Lung microvascular endothelial cell (primary cell): ENCODE results near the gene SPRN. TPM values are rescaled to one million over a fixed set of nuclear protein-coding genes. Genes with fewer than 3 reads are reported as not detected.
"Not testable (repeated sequence)": the region's sequence is repeated elsewhere in the genome, so short reads cannot be mapped to it uniquely, and the experiment has no call there.

Experiments
- DNase-seq, 2 donors: peaks; one replicate each; pipeline versions ENCODE4 v3.0.0 to v3.0.0-alpha.2; 2010; ENCODE audit warnings: low read depth in 2 of 2
- total RNA-seq: library from RNA; depleted of rRNA; stranded (reverse); fragments of >200 nt; gene quantifications from 2 replicates; pipeline ENCODE4 v1.2.1, GENCODE V29; 2014

SPRN gene
- total RNA-seq, 1 donor from 2014 or later, result under 0.01 TPM

DNA sequence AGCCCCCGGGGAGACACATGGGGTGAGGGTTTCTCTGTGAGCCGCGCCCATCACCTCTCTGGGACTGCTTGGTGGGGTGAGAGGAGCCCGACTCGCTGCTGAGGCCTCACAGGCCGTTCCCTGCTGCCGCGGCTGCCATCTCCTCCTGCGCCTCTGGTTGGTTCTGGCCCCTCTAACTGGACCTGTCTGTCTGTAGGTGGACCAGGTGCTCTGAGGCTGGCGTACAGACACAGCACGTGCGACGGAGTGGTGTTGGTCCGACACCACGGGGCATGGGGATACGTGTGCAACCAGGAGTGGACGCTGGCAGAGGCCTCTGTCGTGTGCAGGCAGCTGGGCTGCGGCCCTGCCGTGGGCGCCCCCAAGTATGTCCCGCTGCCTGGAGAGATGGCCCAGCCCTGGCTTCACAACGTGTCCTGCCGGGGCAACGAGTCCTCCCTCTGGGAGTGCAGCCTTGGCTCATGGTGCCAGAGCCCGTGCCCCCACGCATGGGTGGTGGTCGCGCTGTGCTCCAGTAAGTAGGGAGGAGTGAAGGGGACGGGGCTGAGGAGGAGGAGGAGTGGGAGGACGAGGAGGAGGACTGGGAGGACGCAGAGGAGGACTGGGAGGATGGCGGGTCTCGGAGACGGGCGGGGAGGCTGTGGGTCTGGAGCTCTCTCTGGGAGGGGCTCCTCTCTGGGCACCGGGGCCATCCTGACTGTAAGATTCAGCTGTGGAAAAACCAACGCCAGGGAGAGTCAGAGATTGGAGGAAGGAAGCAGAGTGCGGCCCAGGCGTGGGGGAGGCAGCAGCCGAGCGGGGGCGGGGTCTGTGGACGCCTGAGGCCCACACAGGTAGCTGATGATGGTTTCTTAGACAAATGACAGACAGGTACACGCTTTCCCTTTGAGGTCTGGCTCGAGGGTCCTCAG, 31.9 kb upstream of the SPRN start:
- no peak for DNase-seq

DNA sequence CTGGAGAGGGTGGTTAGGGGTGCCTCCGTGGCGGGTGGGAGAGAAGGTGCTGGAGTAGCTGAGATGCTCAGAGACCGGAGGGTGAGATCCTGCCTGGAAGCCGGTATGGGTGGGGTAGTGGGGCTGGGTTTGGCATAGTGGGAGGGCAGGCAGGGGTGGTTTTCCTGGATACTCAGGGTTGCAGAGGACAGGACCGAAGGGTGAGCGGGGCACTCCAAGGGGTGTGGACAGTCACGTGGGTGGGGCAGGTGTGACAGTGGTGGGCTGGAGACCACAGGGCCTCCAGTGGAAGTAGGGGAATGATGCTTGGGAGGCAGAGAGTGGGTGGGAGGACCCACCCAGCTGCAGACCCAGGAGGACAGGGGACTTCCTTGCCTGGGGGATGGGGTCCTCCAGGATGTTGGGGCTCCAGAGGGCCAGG, 31.2 kb upstream of the SPRN start:
- DNase-seq, result no peak

DNA sequence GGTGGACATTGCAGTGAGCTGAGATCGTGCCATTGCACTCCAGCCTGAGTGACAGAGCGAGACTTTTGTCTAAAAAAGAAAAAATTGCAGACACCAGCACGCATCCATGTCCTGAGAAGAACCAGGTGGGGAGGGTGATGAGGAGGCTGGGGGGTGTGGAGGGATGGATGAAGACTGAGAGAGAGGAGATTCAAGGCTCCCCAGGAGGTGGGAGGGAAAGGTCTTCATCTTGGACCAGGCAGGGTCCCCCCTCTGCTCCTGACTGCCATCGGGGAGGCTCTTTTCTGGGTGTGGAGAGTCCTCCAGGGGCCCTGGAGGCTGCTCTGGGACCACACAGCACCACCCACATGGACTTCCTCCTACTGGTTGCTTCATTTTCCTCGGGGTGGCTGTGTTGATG, 30.8 kb upstream of the SPRN start:
- no peak for DNase-seq

DNA sequence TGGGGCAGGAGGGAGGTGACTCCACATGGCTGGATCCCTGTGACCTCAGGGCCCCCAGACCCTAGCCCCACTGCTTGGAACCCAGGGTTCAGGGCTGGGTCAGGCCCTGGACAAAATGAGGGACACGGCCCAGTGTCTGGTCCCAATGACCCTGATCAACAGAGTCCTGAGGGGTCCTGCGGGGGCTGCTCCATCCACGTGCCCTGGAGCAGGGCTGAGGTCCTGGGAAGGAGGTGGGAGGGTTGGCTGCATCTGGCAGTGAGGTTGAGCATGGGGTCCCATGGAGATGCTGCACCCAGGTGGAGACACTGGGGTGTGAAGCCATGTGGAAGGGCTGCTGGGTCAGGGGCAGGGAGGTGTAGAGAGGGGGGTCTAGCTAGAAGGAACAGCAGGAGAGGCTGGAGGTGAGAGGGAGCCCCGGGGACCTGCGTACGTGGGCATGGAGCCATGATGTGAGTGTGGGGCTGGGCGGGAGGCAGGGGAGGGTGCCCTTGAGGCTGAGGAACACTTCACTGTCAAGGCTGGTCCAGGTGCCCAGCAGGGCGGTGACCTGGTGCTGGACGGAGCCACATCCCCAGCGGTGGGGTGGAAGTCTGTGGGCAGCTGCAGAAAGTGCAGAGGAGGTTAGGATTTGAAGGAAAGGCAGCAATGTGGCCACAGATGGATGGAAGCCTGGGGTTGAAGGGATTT, 29.9 kb upstream of the SPRN start:
- no peak for DNase-seq

DNA sequence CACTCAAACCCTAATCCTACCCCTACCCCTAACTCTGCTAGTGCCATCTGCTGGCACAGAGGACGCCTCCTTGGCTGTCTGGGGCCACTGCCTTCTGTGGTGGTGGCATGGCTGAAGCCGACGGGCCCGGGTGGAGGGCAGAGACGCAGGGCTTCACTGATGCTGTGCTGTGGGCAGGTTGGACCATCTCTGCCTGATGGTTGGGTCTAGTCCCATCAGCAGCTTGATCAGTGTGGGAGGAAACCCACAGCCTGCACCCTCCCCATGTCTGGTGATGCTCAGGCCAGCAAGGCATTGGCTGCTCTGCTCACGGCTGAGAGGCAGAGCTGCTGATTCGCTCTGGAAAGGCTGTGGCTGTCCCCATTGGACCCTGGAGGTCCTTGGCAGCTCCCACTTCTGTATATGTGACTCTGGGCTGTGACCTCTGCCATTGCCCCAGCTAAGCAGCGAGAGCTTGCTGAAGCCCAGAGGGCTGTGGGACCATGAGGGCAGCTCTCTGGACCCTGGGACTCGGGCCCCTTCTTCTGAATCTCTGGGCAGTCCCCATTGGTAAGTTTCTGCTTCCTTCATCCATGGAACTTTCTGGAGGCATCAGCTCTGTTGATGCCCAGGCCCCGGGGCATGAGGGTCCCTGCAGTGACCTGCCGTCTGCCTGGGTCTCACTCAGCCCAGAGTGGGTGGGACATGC, 29.2 kb upstream of the SPRN start, which contains the start of gene SCART1:
Gene SCART1 (plus strand): TSS at position 430 of the 688 bp plus-strand sequence. CDS start 53 bp downstream, at position 483.
- DNase-seq, result no peak

DNA sequence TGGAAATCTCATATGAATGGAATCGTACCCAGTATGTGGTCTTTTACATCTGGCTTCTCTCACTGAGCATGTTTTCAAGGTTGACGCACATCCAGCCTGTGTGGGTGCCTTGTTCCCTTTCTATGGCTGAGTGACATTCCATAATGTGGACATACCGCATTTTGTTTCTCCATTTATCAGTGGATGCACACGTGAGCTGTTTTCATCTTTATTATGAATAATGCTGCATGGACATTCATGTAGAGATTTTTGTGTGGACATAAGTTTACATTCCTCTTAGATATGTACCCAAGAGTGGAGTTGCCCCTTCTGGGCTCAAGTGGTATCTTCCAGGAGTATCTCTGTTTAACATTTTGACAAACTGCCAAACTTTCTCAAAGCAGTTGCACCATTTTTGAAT, 28.0 kb upstream of the SPRN start:
- no peak for DNase-seq

DNA sequence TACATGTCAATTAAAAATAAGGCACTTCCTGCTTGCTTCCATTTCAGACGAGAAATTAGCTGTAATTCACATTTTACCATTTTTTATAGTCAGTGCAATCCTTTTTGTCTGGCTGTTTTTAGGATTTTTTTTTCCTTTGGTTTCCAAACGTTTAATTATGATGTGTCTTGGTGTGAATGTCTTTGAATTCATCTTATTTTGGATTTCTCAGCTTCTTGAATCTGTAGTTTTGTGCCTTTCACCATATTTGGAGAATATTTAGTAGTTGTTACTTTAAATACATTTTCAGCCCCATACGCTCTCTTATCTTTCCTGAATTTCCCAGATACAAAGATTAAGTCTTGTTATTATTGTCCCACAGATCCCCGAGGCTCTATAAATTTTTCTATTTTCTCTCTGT, 26.9 kb upstream of the SPRN start:
- no peak for DNase-seq

DNA sequence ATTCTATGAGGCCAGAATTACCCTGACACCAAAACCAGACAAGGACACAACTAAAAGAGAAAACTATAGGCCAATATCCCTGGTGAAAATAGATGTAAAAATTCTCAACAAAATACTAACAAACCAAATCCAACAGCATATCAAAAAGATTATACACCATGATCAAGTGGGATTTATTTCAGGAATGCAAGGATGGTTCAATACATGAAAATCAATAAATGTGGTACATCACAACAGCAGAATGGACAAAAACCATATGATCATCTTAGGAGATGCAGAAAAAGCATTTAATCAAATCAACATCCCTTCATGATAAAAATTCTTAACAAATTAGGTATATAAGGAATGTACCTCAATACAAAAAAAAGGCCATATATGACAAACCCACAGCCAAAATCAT, 23.7 kb upstream of the SPRN start:
- DNase-seq, result no peak

DNA sequence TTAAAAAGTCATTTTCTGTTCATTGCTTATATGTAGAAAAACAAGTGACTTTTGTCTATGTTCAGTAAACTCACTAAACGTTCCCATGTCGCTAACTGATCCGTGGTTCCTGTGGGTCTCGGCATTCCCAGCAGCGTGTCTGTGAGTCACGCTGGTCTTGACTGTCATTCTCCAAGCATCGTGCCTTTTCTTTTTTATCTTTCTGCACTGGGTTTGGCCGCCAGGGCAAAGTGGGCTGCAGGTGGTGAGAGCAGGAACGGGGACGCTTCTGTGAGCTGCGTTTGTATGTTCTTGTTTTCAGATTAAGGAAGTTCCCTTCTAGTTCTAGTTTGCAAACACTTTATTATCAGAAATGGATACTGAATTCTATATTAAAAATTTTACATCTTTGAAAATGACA, 22.6 kb upstream of the SPRN start:
- no peak for DNase-seq

DNA sequence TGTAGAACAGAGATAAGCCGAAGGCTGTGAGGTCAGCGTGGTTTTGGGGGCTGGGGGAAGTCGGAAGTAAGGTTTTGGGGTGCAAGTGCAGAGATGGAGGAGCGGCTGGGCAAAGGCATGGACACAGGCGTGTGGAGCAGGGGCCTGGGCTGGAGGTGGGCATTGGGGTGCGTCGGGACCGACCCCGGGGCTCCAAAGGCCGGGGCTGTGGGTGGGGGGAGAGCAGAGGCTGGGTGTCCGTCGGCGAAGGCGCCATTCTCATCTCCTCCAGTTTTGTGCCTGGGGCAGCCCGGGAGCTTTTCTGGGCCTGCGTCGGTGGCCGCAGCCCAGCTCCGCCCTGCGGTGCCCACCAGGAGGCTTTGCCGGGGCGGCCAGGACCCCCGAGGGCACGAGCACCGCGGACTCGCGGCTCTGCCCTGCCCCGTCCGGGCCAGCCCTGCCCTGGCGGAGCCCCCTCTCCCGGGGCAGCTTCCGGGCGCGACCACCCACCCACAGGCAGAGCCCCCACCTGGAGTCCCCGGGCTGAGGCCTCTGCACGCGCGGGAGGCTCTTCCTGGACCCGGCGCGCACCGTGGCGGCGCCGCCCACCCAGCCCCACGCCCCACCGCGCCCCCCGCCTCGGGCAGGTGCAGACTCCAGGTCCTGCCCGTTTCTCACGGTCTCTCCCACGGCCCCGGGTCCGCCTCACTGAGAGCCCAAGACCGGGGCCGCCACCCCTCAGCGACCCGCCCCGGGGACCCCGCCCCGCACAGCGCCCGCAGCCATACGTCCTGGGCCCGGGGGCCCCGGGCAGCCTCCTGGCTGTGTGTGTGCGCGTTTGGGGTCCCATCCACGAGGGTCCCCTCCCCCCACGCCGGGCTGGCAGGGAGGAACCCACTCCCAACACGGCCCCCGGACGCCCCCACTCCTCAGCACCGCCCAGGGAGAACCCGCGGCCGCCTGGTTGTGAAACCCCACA, 21.6 kb upstream of the SPRN start:
- no peak for DNase-seq

DNA sequence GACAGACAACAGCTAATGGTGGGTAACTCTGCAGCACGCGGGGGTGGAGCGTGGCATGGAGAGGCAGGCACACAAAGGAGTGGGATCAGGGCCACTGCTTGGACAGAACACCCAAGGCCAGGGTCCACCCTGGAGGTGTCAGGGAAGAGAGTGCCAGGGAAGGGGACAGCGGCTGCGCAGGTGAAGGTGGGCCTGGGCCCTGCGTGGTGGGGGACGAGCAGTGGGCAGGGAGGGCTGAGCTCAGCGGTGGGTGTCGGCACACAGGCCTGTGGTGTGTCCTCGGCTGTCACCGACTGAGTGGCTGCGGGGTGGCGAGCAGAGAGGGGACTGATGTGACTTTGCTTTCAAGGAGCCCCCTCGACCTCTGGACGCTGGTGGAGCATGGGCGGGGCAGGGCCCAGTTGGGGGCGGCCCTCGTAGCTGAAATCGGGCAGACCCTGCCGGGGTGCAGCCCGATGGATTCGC, 20.9 kb upstream of the SPRN start:
- no peak for DNase-seq

DNA sequence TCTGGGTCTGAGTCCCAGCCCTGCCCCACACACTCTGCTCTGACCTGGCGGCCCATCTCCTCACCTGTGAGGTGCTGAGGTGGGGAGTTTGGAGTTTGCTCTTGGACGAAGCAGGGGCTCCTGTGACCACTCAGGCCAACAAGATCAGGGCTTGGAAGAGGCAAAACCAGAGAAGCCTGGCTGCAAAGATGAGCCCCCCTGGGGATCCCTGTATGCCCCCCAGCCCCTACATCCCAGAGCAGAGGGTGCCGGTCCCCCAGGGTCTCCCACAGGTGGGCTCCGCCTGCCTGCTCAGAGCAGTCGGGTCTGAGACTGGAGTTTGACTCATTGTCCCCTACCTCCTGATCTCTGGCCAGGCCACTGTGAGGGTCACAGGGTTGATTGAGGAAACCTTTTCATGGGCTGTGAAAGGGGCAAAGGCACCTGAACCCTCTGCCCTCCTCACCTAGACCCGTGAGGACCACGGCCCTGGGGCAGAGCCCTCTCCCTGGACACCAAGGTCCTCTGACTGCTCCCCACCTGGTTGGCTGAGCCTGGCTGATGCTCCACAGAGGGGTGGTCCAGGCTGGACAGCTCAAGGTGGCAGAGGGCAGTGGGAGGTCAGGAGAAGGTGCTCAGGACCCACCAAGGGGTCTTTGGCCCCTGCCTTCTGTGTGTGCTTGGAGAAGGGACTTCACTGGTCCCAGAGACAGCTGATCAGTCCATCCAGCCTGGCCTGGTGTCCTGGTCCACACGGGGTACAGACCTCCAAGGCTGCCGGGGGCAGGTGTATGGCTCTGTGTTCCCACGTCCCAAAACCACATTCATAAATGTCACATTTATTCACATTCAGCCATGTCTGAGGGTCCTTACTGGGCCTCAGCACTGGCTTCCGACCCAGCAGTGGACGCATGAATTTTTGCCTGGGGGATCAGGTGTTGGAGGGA, 20.2 kb upstream of the SPRN start:
- DNase-seq, result no peak

DNA sequence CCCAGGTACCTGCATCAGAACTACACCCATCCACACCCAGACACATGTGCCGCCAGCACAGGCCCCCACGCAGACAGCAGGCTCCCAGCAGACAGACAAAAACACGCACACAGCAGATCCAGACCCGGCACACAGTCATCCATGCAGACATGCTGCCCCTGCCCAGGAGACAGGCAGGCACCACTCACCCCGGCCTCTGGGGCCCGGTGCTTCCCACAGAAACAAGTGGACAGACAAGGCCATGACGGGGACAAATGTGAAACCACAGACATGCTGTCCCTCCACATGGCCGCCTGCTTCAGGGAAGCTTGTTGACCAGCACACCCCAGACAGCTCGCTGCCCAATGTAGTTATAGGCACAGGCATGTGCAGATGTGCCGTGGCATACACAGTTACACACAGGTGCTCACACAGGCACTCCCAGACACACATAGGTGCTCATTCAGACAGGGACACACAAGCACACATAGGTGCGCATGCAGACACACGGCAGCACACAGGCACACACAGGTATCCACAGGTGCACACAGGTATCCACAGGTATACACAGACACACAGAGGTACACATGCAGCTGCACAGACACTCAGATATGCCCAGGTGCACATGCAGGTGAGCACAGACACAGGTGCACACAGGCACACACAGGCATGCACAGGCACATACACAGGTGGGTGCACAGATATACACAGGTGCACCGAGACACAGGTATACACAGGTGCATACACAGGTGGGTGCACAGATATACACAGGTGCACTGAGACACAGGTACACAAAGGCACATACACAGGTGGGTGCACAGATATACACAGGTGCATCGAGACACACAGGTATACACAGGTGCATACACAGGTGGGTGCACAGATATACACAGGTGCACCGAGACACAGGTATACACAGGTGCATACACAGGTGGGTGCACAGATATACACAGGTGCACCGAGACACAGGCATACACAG, 18.8 kb upstream of the SPRN start:
- DNase-seq, result no peak

DNA sequence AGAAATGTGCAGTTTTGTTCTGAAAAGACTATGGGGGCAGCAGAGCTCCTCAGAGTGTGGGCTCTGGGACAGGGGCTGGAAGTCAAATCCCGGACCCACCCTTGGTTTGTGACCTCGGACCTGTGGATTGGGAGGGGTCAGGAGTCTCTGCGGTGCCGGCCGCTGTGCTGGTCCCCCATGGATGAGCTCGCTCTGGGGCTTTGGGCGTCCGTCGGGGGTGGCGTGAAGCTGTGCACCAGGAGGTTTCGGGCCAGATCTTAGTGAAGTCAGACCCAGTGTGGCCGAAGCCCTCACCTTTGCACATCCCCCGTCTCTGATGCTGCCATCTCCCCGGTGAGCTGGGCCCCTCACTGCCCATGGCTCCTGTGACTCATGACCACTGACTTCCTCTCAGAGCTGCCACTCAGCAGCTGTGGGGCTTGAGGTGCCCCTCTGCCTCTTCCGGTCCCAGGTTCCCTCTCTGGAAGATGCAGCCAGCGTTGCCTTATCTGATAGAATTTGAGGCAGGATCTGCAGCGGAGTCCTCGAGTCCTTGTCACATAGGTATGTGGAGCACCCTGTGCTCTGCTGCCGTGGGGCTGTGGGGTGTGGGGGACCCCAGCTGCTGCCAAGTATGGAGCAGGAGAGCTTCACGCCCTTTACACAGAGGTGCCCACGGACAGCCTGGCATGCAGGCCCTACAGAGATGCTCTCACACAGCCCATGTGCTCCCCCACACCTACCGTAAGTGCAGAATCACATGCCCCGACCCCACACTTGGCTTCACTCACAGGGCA, 18.0 kb upstream of the SPRN start:
- no peak for DNase-seq

DNA sequence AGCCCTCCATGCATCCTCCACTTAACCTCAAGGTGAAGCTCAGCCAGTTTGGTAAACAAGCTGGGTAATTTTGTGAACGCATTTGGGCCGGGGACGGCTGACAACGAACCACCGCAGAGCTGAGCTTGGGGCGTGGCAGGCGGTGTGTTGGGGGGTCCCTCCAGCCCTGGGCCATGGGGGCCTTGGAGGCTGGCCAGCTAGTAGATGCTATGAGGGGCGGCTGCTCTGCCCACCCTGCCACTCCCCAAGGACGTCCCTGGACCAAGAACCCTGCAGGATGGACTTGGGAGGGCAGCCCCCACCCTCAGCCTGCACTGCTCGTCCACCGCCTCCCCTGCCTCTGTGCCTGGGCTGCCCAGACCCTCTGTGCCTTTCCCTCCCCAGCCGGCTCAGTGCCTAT, 17.4 kb upstream of the SPRN start:
- DNase-seq, result no peak

DNA sequence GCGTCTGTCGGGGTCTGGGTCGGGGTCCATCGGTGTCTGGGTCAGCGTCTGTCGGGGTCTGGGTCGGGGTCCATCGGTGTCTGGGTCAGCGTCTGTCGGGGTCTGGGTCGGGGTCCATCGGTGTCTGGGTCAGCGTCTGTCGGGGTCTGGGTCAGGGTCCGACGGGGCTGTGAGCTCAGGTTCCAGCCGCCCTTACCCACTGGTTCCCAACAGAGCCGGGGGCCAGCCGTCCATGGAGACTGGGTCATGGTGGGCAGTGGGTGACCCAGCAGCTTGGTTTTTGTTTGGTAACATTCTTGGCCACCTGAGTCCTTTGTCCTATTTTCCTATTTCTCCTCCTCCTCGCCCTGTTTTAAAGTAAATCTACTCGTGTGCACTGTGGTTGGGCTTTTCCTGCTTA, 16.9 kb upstream of the SPRN start:
- DNase-seq, result not testable (repeated sequence)

DNA sequence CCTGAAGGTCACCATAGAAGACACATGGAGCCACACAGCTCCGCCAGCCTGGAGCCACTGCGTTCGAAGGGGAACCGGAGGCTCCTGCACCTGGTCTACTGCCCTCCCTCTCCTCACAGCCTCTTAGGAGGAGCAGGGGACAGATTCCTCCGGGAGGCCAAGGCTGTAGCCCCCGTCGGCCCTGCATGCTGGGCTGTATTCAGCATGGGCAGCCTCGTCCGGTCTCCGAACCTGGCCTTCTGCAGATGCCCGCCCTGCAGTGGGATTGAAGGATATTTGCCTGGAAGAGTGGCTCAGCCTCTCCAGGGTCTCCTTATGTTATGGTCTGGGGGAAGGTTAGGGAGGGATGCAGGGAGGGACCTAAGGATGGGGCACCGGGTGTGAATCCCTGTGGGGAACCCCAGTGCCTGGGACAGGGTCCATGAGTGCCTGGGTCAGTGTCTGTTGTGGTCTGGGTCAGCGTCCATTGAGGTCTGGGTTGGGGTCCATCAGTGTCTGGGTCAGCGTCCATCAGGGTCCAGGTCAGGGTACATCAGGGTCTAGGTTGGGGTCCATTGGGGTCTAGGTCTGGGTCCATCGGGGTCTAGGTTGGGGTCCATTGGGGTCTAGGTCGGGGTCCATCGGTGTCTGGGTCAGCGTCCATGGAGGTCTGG, 16.3 kb upstream of the SPRN start:
- no peak for DNase-seq
